ENCODE results near the gene CLSTN2.

The CLSTN2 gene

DNA sequence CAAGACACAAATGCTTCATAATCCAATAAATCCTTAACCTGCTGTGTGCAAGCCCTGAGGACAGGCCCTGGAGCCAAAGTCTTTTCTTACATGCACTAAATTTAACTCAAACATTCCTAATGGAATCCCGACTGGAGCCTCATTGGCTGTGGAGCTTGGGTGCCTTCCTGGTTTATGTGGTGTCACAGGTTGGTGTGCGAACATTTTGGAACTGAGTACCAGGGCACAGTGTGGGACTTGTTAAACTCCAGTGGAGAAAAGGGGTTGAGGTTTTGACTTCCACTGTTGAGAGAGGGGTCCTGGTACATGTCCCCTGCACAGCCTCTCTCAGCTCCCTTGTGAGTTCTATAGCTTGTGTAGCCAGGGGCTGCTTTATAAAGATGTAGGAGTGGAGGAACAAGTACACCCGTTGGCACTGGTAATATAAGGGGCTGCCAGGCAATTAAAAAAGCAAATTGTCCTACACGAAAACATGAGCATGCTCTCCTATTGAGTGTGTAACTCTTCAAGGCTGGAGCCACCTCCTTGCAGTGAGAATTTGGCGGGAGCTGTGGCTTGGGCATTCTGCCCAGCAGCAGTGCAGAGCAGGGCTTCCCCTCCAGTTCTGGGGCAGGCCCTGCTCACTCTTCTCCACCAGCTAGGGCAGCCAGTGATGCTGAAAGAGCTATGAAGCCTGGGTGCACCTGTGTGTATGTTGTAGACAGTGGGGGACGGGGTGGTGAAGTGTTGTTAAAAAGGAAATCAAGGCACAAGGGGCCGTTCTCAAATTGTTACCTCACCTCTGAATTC, 218.1 kb downstream of the CLSTN2 start:
- no peak for DNase-seq (ENCODE audit: low spot score)

GRCh38 chr3:140153736-140154135, 218.8 kb downstream of the CLSTN2 start:
- DNase-seq (ENCODE audit: low spot score): no peak

DNA sequence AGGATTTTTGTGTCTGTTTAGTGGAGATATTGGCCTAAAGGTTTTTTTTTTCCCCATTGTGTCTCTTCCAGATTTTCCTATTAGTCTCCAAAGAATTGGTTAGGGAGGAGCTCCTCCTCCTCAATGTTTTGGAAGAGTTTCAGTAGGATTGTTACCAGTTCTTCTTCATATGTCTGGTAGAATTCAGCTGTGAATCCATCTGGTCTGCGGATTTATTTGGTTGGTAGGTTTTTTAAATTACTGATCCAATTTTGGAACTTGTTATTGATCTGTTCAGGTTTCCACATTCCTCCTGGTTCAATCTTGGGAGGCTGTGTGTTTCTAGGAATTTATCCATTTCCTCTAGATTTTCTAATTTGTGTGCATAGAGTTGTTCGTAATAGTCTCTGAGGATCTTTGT, 222.2 kb downstream of the CLSTN2 start:
- no peak for DNase-seq (ENCODE audit: low spot score)

DNA sequence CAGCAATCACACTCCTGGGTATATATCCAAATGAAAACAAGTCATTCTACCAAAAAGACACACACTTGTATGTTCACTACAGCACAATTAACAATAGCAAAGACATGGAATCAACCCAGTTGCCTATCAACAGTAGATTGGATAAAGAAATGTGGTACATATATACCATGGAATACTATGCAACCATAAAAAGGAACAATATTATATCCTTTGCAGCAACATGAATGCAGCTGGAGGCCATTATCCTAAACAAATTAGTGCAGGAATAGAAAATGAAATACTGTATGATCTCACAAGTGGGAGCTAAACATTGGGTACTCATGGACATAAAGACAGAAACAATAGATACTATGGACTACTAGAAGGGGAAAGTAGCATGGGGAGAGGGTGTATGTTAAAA, 224.7 kb downstream of the CLSTN2 start:
- no peak for DNase-seq (ENCODE audit: low spot score)

GRCh38 chr3:140160553-140160952, 225.6 kb downstream of the CLSTN2 start:
- DNase-seq (ENCODE audit: low spot score): no peak

- no peak for DNase-seq (ENCODE audit: low spot score)
Measured at GRCh38 chr3:140162551-140162950, 227.6 kb downstream of the CLSTN2 start.

DNA sequence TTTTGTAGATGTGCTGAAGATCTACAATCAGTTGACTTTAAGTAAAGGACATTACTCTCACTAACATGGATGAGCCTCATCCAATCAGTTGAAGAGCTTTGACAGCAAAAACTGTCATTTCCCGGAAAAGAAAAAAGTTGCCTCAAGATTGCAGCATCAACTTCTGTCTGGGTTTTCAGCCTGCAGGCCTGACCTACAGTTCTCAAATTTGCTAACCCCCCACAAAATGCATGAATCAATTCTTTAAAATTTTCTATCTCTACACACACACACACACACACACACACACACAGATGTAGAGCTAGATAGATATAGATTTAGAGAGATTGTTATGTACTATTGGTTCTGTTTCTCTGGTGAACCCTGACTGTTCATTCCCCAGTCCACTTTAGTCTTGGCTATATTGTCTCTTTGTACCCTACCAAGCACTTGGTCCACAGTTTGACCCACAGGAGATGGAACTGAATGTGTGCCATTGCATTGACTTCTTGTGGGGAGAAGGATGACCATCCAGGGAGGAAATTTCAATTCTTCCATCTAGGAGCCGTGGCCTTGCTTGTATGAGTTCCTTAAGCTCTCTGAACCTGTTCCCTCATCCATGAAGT, 228.3 kb downstream of the CLSTN2 start:
- DNase-seq (ENCODE audit: low spot score): no peak

DNA sequence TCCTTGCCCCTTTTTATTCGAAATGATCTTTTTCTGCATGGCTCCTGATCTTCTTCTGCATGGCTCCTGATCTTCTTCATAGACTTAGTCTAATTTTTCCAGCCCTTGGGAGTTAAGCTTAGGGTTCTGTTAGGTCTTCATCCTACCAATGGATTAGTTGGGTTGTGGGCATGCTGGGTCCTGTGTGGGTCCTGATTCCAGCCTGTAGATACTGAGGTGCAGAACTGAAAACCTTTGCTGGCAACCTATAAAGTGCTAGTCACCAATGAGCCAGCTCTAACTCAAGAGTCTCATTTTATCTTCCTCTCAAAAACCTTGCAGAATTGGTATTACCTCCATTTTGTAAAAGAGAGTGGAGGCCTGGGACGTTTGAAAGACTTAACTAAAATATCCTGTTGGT, 229.2 kb downstream of the CLSTN2 start:
- no peak for DNase-seq (ENCODE audit: low spot score)

- no peak for DNase-seq (ENCODE audit: low spot score)
Measured at GRCh38 chr3:140164922-140165590, 230.1 kb downstream of the CLSTN2 start.

- no peak for DNase-seq (ENCODE audit: low spot score)
Measured at GRCh38 chr3:140165781-140166180, 230.8 kb downstream of the CLSTN2 start.

DNA sequence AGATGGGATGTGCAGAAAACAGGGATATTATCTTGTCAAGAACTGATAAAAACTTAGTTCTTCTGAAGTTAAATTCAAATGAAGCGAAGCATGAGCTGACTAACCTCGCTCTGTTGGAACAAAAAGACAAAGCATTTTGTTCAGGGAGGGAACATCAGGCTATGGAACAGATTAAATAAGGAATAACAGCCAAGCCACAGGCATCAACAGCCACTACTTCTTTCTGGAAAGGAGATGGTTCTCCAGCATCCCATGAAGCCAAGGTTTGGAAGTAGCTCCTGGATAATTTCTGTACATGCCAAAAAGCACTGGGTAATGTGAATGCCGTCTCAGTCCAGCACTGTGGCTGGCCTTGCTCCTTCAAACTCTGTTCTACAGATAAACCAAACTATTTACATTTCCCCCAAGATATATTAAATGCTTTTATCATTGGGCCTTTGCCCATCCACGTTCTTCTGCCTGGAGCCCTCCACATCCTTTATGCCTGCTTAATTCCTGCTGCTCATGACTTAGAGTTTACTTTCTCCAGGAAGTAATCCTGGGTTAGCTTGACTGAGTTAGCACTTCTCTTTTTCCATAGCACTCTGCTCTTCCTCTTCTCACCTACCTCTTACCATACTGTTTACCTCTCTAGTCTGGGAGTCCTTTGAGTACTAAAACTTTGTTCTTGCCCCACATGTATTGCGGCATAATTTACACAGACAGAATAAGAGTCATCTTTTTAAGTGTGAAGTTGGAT, 232.0 kb downstream of the CLSTN2 start:
- DNase-seq (ENCODE audit: low spot score): no peak

DNA sequence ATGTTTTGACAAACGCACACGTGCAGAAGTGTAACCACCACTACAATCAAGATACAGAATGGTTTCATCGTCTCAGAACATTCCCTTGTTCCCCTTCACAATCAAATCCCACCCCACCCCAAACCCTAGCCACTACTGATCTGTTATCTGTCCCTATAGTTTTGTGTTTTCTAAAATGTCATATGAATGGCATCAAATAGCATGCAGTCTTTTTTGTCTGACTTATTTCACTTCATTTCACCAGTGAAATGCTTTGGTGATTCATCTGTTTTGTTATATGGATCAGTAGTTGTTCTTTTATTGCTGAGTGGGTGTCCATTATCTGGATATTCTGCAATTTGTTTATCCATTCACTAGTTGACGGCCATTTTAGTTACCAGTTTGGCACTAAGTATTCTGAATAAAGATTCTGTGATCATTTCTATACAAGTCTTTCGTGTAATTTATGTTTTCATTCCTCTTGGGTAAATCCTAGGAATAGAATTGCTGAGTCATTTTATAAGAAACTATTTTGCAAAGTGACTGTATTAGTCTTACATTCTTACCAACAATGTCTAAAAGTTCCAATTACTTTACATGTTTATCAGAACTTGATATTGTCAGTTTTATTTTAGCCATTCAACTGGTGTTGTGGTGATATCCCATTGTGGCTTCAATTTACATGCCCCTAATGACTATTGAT, 232.8 kb downstream of the CLSTN2 start:
- DNase-seq (ENCODE audit: low spot score): no peak

DNA sequence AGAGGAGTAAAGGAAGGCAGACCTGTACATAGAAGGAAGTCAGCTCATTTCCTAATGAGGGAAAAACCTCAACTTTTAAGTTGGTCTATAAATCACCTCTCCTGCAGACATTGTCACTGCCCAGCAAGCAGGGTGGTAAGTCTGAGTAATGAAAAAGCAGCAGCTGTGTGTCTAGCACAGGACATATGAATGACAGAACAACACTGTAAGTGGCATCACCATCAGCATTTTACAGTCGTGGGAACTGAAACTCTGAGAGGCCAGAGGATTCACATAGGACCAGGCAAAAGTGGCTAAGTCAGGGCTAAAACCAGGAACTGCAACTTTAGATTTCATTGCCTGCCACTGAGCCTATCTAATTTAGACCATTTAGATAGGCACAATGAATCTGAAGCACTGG, 235.6 kb downstream of the CLSTN2 start:
- no peak for DNase-seq (ENCODE audit: low spot score)

GRCh38 chr3:140176526-140176925, 241.5 kb downstream of the CLSTN2 start:
- no peak for DNase-seq (ENCODE audit: low spot score)

- no peak for DNase-seq (ENCODE audit: low spot score)
Measured at GRCh38 chr3:140177943-140178342, 243.0 kb downstream of the CLSTN2 start.

GRCh38 chr3:140178482-140178881, 243.5 kb downstream of the CLSTN2 start:
- DNase-seq (ENCODE audit: low spot score): no peak

GRCh38 chr3:140180603-140181002, 245.6 kb downstream of the CLSTN2 start:
- no peak for DNase-seq (ENCODE audit: low spot score)

- DNase-seq (ENCODE audit: low spot score): no peak
Measured at GRCh38 chr3:140185375-140185774, 250.4 kb downstream of the CLSTN2 start.

DNA sequence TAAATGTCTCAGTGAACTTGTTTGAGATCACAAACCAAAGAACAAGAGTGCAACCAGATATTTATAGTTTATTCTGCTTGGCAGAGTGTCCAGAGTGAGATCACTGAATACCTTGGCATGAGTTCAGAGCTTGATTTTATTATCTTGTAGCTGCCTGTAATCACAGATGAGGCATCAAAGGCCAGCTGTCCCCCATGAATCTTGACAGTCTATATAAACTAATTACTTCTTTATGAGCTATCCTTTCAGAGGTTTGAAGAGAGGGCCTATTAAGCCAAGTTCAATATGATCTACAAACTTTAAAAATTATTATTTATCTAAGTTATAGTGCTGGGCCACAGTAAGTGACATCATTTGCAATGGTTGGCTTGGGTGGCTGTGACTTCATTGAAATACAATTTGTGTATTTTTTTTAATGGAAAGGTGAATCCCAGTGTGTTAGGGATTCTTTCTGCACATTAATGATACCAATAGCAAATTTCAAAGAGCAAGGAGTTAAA, 251.5 kb downstream of the CLSTN2 start:
- no peak for DNase-seq (ENCODE audit: low spot score)

GRCh38 chr3:140187028-140187427, 252.0 kb downstream of the CLSTN2 start:
- DNase-seq (ENCODE audit: low spot score): no peak

DNA sequence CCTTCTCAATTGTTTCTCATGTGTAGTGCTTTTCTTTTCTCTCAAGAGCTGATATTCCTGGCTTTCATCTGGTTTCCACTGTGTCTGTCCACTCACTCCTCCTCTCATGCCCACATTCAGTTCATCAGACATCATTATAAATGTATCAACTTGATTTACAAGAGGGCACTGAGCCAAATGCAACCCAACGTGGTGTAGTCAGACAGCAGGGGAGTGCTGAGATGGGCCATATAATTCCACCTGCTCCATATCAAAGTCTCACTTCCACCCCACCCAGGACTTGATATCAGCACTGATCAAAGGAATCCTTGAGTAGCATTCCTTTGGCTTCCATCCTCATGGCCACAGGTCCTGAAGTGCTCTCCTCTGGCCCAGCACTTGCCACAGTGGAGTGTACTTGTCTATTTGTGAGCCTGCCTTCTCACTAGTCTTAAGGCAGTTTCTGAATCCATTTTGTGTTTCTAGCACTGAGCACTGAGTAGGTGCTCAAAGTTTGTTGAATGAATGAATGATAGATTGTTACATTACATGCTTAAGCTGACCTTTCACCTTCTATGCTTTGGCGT, 252.8 kb downstream of the CLSTN2 start:
- no peak for DNase-seq (ENCODE audit: low spot score)
